Activated naive CD4-positive, alpha-beta T cell treated with anti-CD3 and anti-CD28 coated beads, Interleukin-2, amount 50 U/mL, for 72 hours (primary cell): ENCODE measurements around the gene ZNF675. TPM values are rescaled to one million over a fixed set of nuclear protein-coding genes. Genes with fewer than 3 reads are reported as not detected.
A peak's percentile ranks its signal among the peaks of the same experiment; 100 is the strongest.
"Not testable (repeated sequence)": the region's sequence is repeated elsewhere in the genome, so short reads cannot be mapped to it uniquely, and the experiment has no call there.

Experiments
- ATAC-seq, 2 donors: fragments of 150-1000 bp; cut with Tn5 transposase; 2 replicates each; pipeline ENCODE4 v1.10.0; 2021; ENCODE audit warnings: mild to moderate bottlenecking in 2 of 2, moderate library complexity in 2 of 2
- DNase-seq, 2 donors: peaks; one replicate each; pipeline ENCODE4 v3.0.0; 2021 to 2022; ENCODE audit warnings: low spot score in 2 of 2
- H3K27ac Mint-ChIP-seq, 2 donors: one replicate each; pipeline ENCODE4 v1.8.0; 2022; ENCODE audit warnings: mild to moderate bottlenecking in 2 of 2, mixed read lengths in 2 of 2
- H3K36me3 Mint-ChIP-seq, 2 donors: one replicate each; pipeline ENCODE4 v1.8.0; 2022; ENCODE audit warnings: mixed read lengths in 2 of 2
- H3K9me3 Mint-ChIP-seq, 2 donors: one replicate each; pipeline ENCODE4 v1.8.0; 2022; ENCODE audit warnings: mixed read lengths in 2 of 2
- total RNA-seq, 2 donors: library from RNA; stranded (reverse); gene quantifications; one replicate each; pipeline ENCODE4 v1.2.3, GENCODE V29; 2022

The ZNF675 gene
- 10 to 100 TPM; 21.1 to 24.5 TPM for total RNA-seq

DNA sequence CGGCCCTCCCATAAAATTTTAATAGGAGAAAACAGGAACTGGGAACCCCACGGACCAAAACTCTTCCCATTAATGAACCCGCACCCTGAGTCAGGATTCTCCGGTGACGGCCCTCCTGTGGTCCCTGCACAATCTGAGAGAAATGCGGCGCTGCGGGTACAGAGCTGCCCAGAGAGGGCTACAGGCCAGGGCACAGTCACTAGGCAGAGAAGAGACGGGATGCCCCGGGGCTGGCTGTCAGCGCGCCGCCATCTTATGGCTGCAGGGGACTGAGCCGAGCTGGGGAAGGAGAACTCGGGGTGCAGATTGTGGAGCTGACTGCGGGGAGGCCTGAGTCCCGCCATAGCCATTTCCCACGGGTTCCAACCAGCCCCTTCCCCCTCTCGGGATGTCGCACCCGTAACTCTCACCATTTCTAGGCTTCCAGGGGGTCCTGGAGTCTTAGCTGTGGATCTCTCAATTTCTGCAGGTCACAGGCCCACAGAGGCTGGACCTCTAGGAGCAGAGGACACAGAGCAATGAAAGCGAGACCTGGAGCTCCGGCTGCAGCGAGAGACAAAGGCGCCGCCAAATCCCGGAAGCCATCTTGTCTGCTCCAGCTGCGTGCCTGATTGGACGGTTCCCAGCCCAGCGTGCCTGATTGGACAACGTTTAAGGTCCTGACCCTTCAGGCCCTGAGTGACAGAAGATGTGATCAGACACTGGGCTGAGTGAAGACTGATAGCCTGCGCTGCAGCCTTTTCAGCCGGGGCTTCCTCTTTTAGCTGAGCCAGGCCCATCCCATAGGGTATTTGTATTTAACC is at the start of gene ZNF675:
Gene ZNF675 (minus strand): TSS at position 592 of the 803 bp plus-strand sequence. CDS start 179 bp downstream, at position 413.
- peak; percentile 96 to 98 for ATAC-seq
- H3K27ac Mint-ChIP-seq = peak within 1 kb of the TSS; percentile 96

DNA sequence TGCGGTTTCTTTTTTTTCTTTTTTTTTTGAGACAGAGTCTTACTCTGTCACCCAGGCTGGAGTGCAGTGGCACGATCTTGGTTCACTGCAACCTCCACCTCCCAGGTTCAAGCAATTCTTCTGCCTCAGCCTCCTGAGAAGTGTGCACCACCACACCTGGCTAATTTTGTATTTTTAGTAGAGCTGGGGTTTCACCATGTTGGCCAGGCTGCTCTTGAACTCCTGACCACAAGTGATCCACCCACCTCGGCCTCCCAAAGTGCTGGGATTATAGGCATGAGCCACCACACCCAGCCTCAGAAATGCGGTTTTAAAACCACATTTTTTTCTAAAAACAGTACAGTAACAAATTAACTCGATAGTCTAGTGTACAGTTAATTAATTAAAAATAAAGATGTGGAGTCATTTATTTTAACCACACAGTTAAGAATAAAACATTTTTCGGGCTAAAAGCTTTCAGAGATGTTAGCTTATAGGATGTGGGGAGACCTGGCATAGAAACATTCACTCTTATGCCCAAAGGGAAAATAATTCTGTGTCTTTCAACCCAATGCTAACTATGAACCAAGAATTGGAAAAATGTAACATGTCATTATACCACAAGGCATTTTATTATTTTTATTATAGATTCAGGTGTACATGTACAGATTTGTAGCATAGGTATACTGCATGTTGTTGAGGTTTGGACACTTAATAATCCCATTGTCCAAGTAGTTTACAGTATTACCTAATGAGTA is 43.9 kb upstream of the ZNF675 start:
- Mint-ChIP-seq H3K36me3 (peaks cover 0 to 14% of the 10 kb centered on the region in 2 donors), H3K9me3 (peaks cover 7 to 19% of the 10 kb centered on the region in 2 donors)
- not testable (repeated sequence) for ATAC-seq, H3K27ac Mint-ChIP-seq, DNase-seq

More for the DNA sequence above, at the start of gene ZNF675:
- peak; percentile 77 to 89 for DNase-seq
- Mint-ChIP-seq H3K36me3 (peaks cover 21 to 42% of the 10 kb centered on the region in 2 donors), H3K9me3 (no peaks in the 10 kb centered on the region)

- H3K9me3 Mint-ChIP-seq, H3K36me3 Mint-ChIP-seq, H3K27ac Mint-ChIP-seq, ATAC-seq, DNase-seq: not testable (repeated sequence)
These were observed 37.1 kb upstream of the ZNF675 start for GRCh38 chr19:23724161-23724560.

DNA sequence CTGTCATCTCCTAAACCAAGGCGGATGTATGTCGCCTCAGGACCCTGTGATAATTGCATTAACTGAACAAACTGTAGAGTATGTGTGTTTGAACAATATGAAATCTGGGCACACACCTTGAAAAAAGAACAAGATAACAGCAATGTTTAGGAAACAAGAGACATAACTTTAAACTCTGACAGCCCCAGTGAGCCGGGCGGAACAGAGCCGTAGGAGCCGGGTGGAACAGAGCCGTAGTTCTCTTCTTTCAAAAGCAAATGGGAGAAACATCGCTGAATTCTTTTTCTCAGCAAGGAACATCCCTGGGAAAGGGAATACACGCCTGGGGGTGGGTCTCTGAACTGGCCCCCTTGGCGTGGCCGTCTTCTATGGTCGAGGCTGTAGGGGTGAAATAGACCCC is 31.8 kb upstream of the ZNF675 start:
- DNase-seq = no peak
- Mint-ChIP-seq H3K36me3 (peaks cover 6% of the 10 kb centered on the region in 2 donors), H3K9me3 (peaks cover 4 to 5% of the 10 kb centered on the region in 2 donors), H3K27ac (no peak overlapping the region)
- no peak for ATAC-seq

DNA sequence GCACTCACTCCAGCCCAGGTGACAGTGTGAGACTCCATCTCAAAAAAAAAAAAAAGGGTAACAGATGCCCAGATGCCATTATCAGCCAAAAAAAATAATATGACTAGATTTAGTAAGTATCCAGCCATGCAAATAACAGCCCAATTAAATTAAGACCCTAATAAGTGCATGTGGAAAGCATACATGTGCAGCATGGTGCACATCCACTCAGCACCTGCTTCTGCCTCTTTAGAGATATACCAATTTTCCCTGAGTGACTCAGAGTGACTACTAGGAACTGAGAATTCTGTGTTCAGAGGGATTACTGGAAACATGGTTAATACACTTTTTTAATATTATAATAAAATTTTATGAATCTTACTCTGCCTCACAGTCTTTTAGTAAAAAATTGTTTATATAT is 29.8 kb upstream of the ZNF675 start:
- DNase-seq (no peak), ATAC-seq (no peak)
- peaks cover 6% of the 10 kb centered on the region in 2 donors for H3K36me3 Mint-ChIP-seq
- peaks cover 4 to 5% of the 10 kb centered on the region in 2 donors for H3K9me3 Mint-ChIP-seq
- no peak overlapping the region for H3K27ac Mint-ChIP-seq

- DNase-seq (no peak), ATAC-seq (no peak)
- Mint-ChIP-seq H3K36me3 (no peaks in the 10 kb centered on the region), H3K9me3 (peaks cover 4 to 5% of the 10 kb centered on the region in 2 donors), H3K27ac (no peak overlapping the region)
These were observed 22.3 kb upstream of the ZNF675 start for GRCh38 chr19:23709347-23709746.

GRCh38 chr19:23706657-23707056 is 19.6 kb upstream of the ZNF675 start:
- no peak for ATAC-seq
- Mint-ChIP-seq H3K27ac (no peak overlapping the region), H3K9me3 (peaks cover 9 to 17% of the 10 kb centered on the region in 2 donors), H3K36me3 (peaks cover 0 to 5% of the 10 kb centered on the region in 2 donors)
- DNase-seq = no peak

- no peak overlapping the region for H3K27ac Mint-ChIP-seq
- peaks cover 9 to 18% of the 10 kb centered on the region in 2 donors for H3K9me3 Mint-ChIP-seq
- ATAC-seq = no peak
- DNase-seq = no peak
- H3K36me3 Mint-ChIP-seq = peaks cover 13 to 18% of the 10 kb centered on the region in 2 donors
These were observed 12.5 kb upstream of the ZNF675 start for GRCh38 chr19:23699521-23699860.

- Mint-ChIP-seq H3K27ac (no peak overlapping the region), H3K9me3 (peaks cover 9 to 23% of the 10 kb centered on the region in 2 donors), H3K36me3 (peaks cover 13 to 18% of the 10 kb centered on the region in 2 donors)
- DNase-seq (no peak), ATAC-seq (no peak)
These were observed 11.9 kb upstream of the ZNF675 start for GRCh38 chr19:23698711-23699520.

GRCh38 chr19:23692937-23693336 is 5.9 kb upstream of the ZNF675 start:
- not testable (repeated sequence) for H3K9me3 Mint-ChIP-seq, DNase-seq, ATAC-seq, H3K27ac Mint-ChIP-seq
- peaks cover 5 to 12% of the 10 kb centered on the region in 2 donors for H3K36me3 Mint-ChIP-seq

GRCh38 chr19:23673132-23673531 is 13.9 kb downstream of the ZNF675 start:
- Mint-ChIP-seq H3K27ac (no peak overlapping the region), H3K36me3 (peaks cover 71 to 87% of the 10 kb centered on the region in 2 donors), H3K9me3 (peaks cover 32 to 35% of the 10 kb centered on the region in 2 donors)
- DNase-seq (no peak), ATAC-seq (no peak)

- DNase-seq, ATAC-seq, H3K27ac Mint-ChIP-seq: not testable (repeated sequence)
- H3K36me3 Mint-ChIP-seq = peaks cover 89 to 92% of the 10 kb centered on the region in 2 donors
- H3K9me3 Mint-ChIP-seq = peaks cover 22 to 44% of the 10 kb centered on the region in 2 donors
These were observed 18.4 kb downstream of the ZNF675 start for GRCh38 chr19:23668606-23669005.

DNA sequence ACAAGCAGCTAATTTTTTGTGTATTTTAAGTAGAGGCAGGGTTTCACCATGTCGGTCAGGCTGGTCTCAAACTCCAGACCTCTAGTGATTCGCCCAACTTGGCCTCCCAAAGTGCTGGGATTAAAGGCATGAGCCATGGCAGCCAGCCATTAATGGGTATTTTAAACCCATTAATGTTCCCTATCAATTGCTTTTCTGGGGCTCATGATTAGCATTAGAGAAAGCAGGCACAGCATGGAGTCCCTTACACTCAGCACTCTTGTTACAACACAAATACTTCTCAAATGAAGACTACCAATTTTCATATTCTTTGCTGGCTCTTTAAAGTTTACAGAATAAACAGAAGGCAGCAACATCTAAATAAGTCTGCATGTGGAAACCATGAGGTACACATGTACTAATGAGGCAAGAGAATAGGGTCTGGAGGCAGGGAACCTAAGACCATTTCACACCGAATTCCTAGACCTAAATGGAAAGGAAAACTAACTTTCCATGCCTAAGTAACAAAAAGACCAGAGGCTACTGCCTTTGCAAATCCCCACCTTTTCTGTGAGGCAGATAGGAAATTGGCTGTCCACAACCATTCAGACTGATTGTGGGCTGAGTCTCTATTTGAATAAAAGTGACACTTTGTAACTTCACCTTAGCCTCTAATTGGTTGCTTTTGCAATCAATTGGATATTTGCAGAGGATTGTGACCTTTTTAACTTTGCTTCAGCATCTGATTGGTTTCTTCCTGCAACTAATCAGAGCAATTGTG is 21.2 kb downstream of the ZNF675 start:
- no peak for ATAC-seq
- H3K9me3 Mint-ChIP-seq = peaks cover 22 to 33% of the 10 kb centered on the region in 2 donors
- DNase-seq = no peak
- H3K36me3 Mint-ChIP-seq = peaks cover 82 to 92% of the 10 kb centered on the region in 2 donors
- no peak overlapping the region for H3K27ac Mint-ChIP-seq

GRCh38 chr19:23649817-23650216 is 37.2 kb downstream of the ZNF675 start:
- Mint-ChIP-seq H3K9me3 (peaks cover 26 to 35% of the 10 kb centered on the region in 2 donors), H3K36me3 (peaks cover 19 to 32% of the 10 kb centered on the region in 2 donors)
- H3K27ac Mint-ChIP-seq, ATAC-seq, DNase-seq: not testable (repeated sequence)
